Left ventricle myocardium inferior (tissue), 1 donor: ENCODE data around the gene ZBTB1. TPM values are rescaled to one million over a fixed set of nuclear protein-coding genes. Genes with fewer than 3 reads are reported as not detected.
"Not testable (repeated sequence)": the region's sequence is repeated elsewhere in the genome, so short reads cannot be mapped to it uniquely, and the experiment has no call there.

Source experiments
- DNase-seq: peaks from one replicate; pipeline ENCODE4 v3.0.0-alpha.2; 2020
- H3K27ac ChIP-seq: fragments of 200-600 bp; replicated peaks from 2 replicates; pipeline ENCODE4 v1.8.0; 2021
- H3K27me3 ChIP-seq: fragments of 200-600 bp; 2 replicates; pipeline ENCODE4 v1.8.0; 2021; ENCODE audit warnings: low read depth
- H3K36me3 ChIP-seq: fragments of 200-600 bp; 2 replicates; pipeline ENCODE4 v1.8.0; 2021
- H3K4me1 ChIP-seq: fragments of 200-600 bp; 2 replicates; pipeline ENCODE4 v1.8.0; 2021
- H3K4me3 ChIP-seq: fragments of 200-600 bp; 2 replicates; pipeline ENCODE4 v1.8.0; 2021; ENCODE audit warnings: mild to moderate bottlenecking, moderate library complexity
- H3K9me3 ChIP-seq: fragments of 200-600 bp; replicated peaks from 2 replicates; pipeline ENCODE4 v1.8.0; 2021
- CTCF ChIP-seq: fragments of 200-600 bp; IDR thresholded peaks from 2 replicates; pipeline ENCODE4 v1.8.0; 2021; ENCODE audit warnings: antibody characterized with exemption, mild to moderate bottlenecking, borderline replicate concordance
- intact Hi-C: fragments of 100-400 bp; cut with micrococcal nuclease; formaldehyde crosslinking; loops from one replicate; pipeline ENCODE4 v1.11.0; 2022
- total RNA-seq: library from RNA; stranded (reverse); fragmentation: NEBNext Ultra II Directional; extraction: Animal tissue kit (Norgen Biotek cat#: 25700); gene quantifications from one replicate; pipeline ENCODE4 v1.2.1, GENCODE V29; 2021
- donor health status: DM: no; HTN: yes; CAD: no; lungs with severe emphysema.

Gene ZBTB1
- total RNA-seq, 1 donor from 2014 or later = 25.9 TPM

- intact Hi-C loops = no loop called here
- Histone ChIP-seq H3K27ac (no peak overlapping the region), H3K36me3 (peaks cover 7% of the 10 kb centered on the region), H3K4me1 (peaks cover 66% of the 10 kb centered on the region), H3K27me3 (no peaks in the 10 kb centered on the region), H3K9me3 (no peaks in the 10 kb centered on the region), H3K4me3 (no peak overlapping the region)
- TF ChIP-seq CTCF = no peak
- DNase-seq = no peak
Observed at GRCh38 chr14:64516969-64517368, 12.4 kb downstream of the ZBTB1 start.

DNA sequence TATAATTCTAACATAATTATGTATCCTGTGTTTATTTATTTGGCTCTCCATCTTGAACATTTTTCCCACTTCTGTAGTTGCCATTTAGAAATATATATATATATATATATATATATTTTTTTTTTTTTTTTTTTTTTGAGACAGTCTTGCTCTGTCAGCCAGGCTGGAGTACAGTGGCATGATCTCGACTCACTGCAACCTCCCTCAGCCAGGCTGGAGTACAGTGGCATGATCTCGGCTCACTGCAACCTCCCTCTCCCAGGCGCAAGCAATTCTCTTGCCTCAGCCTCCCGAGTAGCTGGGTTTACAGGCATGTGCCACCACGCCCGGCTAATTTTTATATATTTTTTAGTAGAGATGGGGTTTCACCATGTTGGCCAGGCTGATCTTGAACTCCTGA lies 13.1 kb downstream of the ZBTB1 start:
- Histone ChIP-seq H3K36me3 (peaks cover 14% of the 10 kb centered on the region), H3K4me1 (peaks cover 64% of the 10 kb centered on the region)
- H3K4me3 ChIP-seq, intact Hi-C loops, H3K9me3 ChIP-seq, H3K27ac ChIP-seq, H3K27me3 ChIP-seq, DNase-seq: not testable (repeated sequence)

GRCh38 chr14:64518229-64518628 lies 13.7 kb downstream of the ZBTB1 start:
- no peaks in the 10 kb centered on the region for H3K9me3 ChIP-seq
- no peaks in the 10 kb centered on the region for H3K27me3 ChIP-seq
- peaks cover 58% of the 10 kb centered on the region for H3K4me1 ChIP-seq
- no peak for TF ChIP-seq CTCF
- peaks cover 19% of the 10 kb centered on the region for H3K36me3 ChIP-seq
- no peak for DNase-seq
- H3K27ac ChIP-seq = no peak overlapping the region
- no peak overlapping the region for H3K4me3 ChIP-seq
- intact Hi-C loops = no loop called here

DNA sequence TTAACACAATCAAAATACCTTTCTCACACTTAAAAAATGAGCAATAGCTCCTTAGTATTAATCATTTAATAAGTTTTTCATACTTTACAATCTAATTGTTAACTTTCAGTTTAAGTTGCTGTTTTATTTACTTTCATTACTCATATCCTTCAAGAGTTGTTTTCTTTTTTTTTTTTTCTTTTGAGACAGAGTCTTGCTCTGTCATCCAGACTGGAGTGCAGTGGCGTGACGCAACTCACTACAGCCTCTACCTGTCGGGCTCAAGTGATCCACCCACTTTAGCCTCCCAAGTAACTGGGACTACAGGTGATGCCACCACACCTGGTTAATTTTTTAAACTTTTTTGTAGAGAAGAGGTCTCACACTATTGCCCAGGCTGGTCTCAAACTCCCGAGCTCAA lies 16.1 kb downstream of the ZBTB1 start:
- peaks cover 39% of the 10 kb centered on the region for H3K4me1 ChIP-seq
- H3K9me3 ChIP-seq = no peaks in the 10 kb centered on the region
- no peak for TF ChIP-seq CTCF
- no peaks in the 10 kb centered on the region for H3K27me3 ChIP-seq
- intact Hi-C loops = no loop called here
- H3K4me3 ChIP-seq = no peak overlapping the region
- no peak for DNase-seq
- H3K27ac ChIP-seq = no peak overlapping the region
- peaks cover 23% of the 10 kb centered on the region for H3K36me3 ChIP-seq

DNA sequence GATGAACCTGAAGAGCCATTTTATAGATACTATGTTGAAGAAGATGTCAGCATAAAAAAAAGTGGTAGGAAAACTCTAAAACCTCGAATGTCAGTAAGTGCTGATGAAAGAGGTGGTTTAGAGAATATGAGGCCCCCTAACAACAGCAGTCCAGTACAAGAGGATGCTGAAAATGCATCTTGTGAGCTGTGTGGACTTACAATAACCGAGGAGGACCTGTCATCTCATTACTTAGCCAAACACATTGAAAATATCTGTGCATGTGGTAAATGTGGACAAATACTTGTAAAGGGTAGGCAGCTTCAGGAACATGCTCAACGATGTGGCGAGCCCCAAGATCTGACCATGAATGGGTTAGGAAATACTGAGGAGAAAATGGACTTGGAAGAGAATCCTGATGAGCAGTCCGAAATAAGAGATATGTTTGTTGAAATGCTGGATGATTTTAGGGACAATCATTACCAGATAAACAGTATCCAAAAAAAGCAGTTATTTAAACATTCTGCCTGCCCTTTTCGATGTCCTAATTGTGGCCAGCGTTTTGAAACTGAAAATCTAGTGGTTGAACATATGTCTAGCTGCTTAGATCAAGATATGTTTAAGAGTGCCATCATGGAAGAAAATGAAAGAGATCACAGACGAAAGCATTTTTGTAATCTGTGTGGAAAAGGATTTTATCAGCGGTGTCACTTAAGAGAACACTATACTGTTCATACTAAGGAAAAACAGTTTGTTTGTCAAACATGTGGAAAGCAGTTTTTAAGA lies 18.2 kb downstream of the ZBTB1 start:
- no peak overlapping the region for H3K27ac ChIP-seq
- no peak for TF ChIP-seq CTCF
- no peaks in the 10 kb centered on the region for H3K9me3 ChIP-seq
- H3K36me3 ChIP-seq = peaks cover 23% of the 10 kb centered on the region
- H3K27me3 ChIP-seq = no peaks in the 10 kb centered on the region
- intact Hi-C loops = no loop called here
- no peak overlapping the region for H3K4me3 ChIP-seq
- H3K4me1 ChIP-seq = peaks cover 25% of the 10 kb centered on the region
- DNase-seq = no peak

- H3K36me3 ChIP-seq = peaks cover 23% of the 10 kb centered on the region
- peaks cover 18% of the 10 kb centered on the region for H3K4me1 ChIP-seq
- no peak overlapping the region for H3K27ac ChIP-seq
- intact Hi-C loops = no loop called here
- no peak overlapping the region for H3K4me3 ChIP-seq
- no peak for TF ChIP-seq CTCF
- H3K27me3 ChIP-seq = no peaks in the 10 kb centered on the region
- DNase-seq = no peak
- no peaks in the 10 kb centered on the region for H3K9me3 ChIP-seq
Observed at GRCh38 chr14:64525354-64525753, 20.8 kb downstream of the ZBTB1 start.
